Activated CD4-positive, alpha-beta T cell treated with anti-CD3 and anti-CD28 coated beads, Interleukin-2, amount 50 U/mL, for 16 hours (primary cell): Measurements from ENCODE around the gene GRAMD2B.
"Not testable (repeated sequence)": the region's sequence is repeated elsewhere in the genome, so short reads cannot be mapped to it uniquely, and the experiment has no call there.

Source experiments
- DNase-seq: peaks from one replicate; pipeline ENCODE4 v3.0.0-alpha.2; 2020

The GRAMD2B gene

GRCh38 chr5:126452477-126452876 is 29.3 kb downstream of the GRAMD2B start:
- no peak for DNase-seq

- no peak for DNase-seq
Observed at GRCh38 chr5:126454081-126454480, 30.9 kb downstream of the GRAMD2B start.

- no peak for DNase-seq
Observed at GRCh38 chr5:126454535-126454934, 31.3 kb downstream of the GRAMD2B start.

- DNase-seq, result no peak
Observed at GRCh38 chr5:126455264-126455663, 32.1 kb downstream of the GRAMD2B start.

GRCh38 chr5:126455728-126456127 is 32.5 kb downstream of the GRAMD2B start:
- no peak for DNase-seq

- no peak for DNase-seq
Observed at GRCh38 chr5:126456217-126456820, 33.1 kb downstream of the GRAMD2B start.

- DNase-seq, result no peak
Observed at GRCh38 chr5:126460459-126460858, 37.2 kb downstream of the GRAMD2B start.

GRCh38 chr5:126460977-126461376 is 37.8 kb downstream of the GRAMD2B start:
- no peak for DNase-seq

- no peak for DNase-seq
Observed at GRCh38 chr5:126461838-126462237, 38.6 kb downstream of the GRAMD2B start.

- no peak for DNase-seq
Observed at GRCh38 chr5:126462239-126463014, 39.2 kb downstream of the GRAMD2B start.

- no peak for DNase-seq
Observed at GRCh38 chr5:126464016-126464415, 40.8 kb downstream of the GRAMD2B start.

- DNase-seq, result no peak
Observed at GRCh38 chr5:126464959-126465358, 41.8 kb downstream of the GRAMD2B start.

GRCh38 chr5:126468091-126468490 is 44.9 kb downstream of the GRAMD2B start:
- no peak for DNase-seq

- DNase-seq, result no peak
Observed at GRCh38 chr5:126469536-126470316, 46.5 kb downstream of the GRAMD2B start.

GRCh38 chr5:126470529-126470928 is 47.3 kb downstream of the GRAMD2B start:
- DNase-seq, result not testable (repeated sequence)

- DNase-seq, result no peak
Observed at GRCh38 chr5:126471247-126471646, 48.0 kb downstream of the GRAMD2B start.

GRCh38 chr5:126471875-126472537 is 48.8 kb downstream of the GRAMD2B start:
- no peak for DNase-seq

- no peak for DNase-seq
Observed at GRCh38 chr5:126472538-126472889, 49.3 kb downstream of the GRAMD2B start.

GRCh38 chr5:126477294-126478117 is 54.3 kb downstream of the GRAMD2B start:
- DNase-seq, result no peak

- no peak for DNase-seq
Observed at GRCh38 chr5:126479810-126480209, 56.6 kb downstream of the GRAMD2B start.

- no peak for DNase-seq
Observed at GRCh38 chr5:126480824-126481223, 57.6 kb downstream of the GRAMD2B start.

GRCh38 chr5:126481243-126481642 is 58.0 kb downstream of the GRAMD2B start:
- no peak for DNase-seq
